Right lobe of liver (tissue), 6 donors: ENCODE measurements around the gene CDCA7L. TPM values are rescaled to one million over a fixed set of nuclear protein-coding genes. Genes with fewer than 3 reads are reported as not detected.
"Not testable (repeated sequence)": the region's sequence is repeated elsewhere in the genome, so short reads cannot be mapped to it uniquely, and the experiment has no call there.

ENCODE experiments used
- ATAC-seq, 4 donors: fragments of 200-7000 bp; cut with Tn5 transposase; one replicate each; pipeline ENCODE4 v1.9.1; 2020; ENCODE audit warnings: mild to moderate bottlenecking in 4 of 4, moderate library complexity in 4 of 4
- DNase-seq, 3 donors: peaks; one replicate each; pipeline ENCODE4 v3.0.0-alpha.2; 2020
- H3K27ac ChIP-seq, 3 donors: fragments of 200-600 bp; one replicate each; pipeline ENCODE4 v1.8.0; 2022
- H3K27me3 ChIP-seq, 2 donors: fragments of 200-600 bp; one replicate each; pipeline ENCODE4 v1.8.0; 2022
- H3K36me3 ChIP-seq, 4 donors: fragments of 200-600 bp; sonication (generic) in 1 of 4; one replicate each; pipeline versions ENCODE4 v1.5.1 to v1.8.0; 2017 to 2022; ENCODE audit warnings: control low read depth in 1 of 4
- H3K4me1 ChIP-seq, 4 donors: fragments of 200-600 bp; sonication (generic) in 1 of 4; one replicate each; pipeline versions ENCODE4 v1.5.1 to v1.8.0; 2017 to 2022; ENCODE audit warnings: control low read depth in 1 of 4
- H3K4me3 ChIP-seq, 3 donors: fragments of 200-600 bp; one replicate each; pipeline ENCODE4 v1.8.0; 2022
- H3K9me3 ChIP-seq, 4 donors: fragments of 200-600 bp; sonication (generic) in 1 of 4; one replicate each; pipeline versions ENCODE4 v1.5.1 to v1.8.0; 2017 to 2022; ENCODE audit warnings: control low read depth in 1 of 4
- POLR2A ChIP-seq: fragments of 450-650 bp; IDR thresholded peaks from one replicate; pipeline ENCODE4 v1.6.1; 2017; ENCODE audit warnings: antibody characterized with exemption, mild to moderate bottlenecking
- WGBS: methylation state at CpG from one replicate; pipeline ENCODE4 v1.1.6; 2018; ENCODE audit warnings: low coverage, low lambda C conversion rate; ENCODE audit not compliant: insufficient coverage; ENCODE audit errors: missing lambda C conversion rate; 5-methylcytosine and 5-hydroxymethylcytosine counted together
- intact Hi-C, 2 donors: fragments of 100-400 bp; cut with DNase I; formaldehyde crosslinking; loops; one replicate each; pipeline versions ENCODE4 v1.11.2 to v1.14.1; 2022
- total RNA-seq, 6 experiments: library from RNA; depleted of rRNA in 2 of 6; stranded (reverse); fragments of >200 nt in 2 of 6; fragmentation: NEBNext Ultra II Directional in 3 of 6; extraction: Animal tissue kit (Norgen Biotek cat#: 25700) in 3 of 6; gene quantifications; one replicate each; pipeline versions ENCODE4 v1.1.0 to v1.2.4, GENCODE V29; 2016 to 2023
- TF ChIP-seq, protein P1 (sequence below), 4 donors: fragments of 200-600 bp in 3 of 4; fragments of 450-650 bp in 1 of 4; IDR thresholded peaks; one replicate each; pipeline versions ENCODE4 v1.5.1 to v1.8.0; 2016 to 2022; ENCODE audit warnings: antibody characterized with exemption in 4 of 4, mild to moderate bottlenecking in 2 of 4
- donor health status: DM: no; HTN: yes; CAD: no.
- donor health status: DM: no; HTN: no; CAD: no.
- donor health status: DM: no; HTN: no; CAD: no.
- donor health status: DM: no; HTN: yes; CAD: no.
- donor health status: DM: no; HTN: yes; CAD: no.

The CDCA7L gene
- total RNA-seq, 6 experiments from 2014 or later = 3.3 to 6.0 (median 4.3) TPM

DNA sequence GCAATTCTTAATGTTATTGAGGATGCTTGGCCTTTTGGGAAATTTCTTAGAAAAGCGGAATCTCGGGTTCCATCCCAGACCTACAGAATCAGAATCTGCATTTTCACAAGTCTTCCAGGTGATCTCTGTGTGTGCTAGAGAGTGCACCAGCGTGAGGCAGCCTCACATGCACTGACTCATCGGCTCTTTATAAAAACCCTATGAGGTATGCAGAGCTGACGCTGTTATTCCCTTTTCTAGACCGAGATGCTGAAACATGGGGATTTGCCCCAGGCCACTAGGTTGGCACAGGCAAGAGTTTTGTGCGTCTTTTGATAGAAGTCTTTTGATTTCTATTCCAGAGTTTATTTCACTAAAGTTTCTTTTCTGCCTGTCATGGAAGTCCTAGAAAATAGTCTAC, 61.2 kb downstream of the CDCA7L start:
- Histone ChIP-seq H3K4me1 (no peaks in the 10 kb centered on the region), H3K4me3 (no peak overlapping the region), H3K27ac (no peak overlapping the region), H3K9me3 (no peaks in the 10 kb centered on the region), H3K36me3 (no peaks in the 10 kb centered on the region), H3K27me3 (no peaks in the 10 kb centered on the region)
- intact Hi-C loops = no loop called here
- no peak for DNase-seq
- TF ChIP-seq, protein P1, sequence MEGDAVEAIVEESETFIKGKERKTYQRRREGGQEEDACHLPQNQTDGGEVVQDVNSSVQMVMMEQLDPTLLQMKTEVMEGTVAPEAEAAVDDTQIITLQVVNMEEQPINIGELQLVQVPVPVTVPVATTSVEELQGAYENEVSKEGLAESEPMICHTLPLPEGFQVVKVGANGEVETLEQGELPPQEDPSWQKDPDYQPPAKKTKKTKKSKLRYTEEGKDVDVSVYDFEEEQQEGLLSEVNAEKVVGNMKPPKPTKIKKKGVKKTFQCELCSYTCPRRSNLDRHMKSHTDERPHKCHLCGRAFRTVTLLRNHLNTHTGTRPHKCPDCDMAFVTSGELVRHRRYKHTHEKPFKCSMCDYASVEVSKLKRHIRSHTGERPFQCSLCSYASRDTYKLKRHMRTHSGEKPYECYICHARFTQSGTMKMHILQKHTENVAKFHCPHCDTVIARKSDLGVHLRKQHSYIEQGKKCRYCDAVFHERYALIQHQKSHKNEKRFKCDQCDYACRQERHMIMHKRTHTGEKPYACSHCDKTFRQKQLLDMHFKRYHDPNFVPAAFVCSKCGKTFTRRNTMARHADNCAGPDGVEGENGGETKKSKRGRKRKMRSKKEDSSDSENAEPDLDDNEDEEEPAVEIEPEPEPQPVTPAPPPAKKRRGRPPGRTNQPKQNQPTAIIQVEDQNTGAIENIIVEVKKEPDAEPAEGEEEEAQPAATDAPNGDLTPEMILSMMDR (IDR thresholded peaks at IDR 0.05) = no peak
- TF ChIP-seq POLR2A = no peak
- no peak for ATAC-seq
- 89% methylated on average over 6 of the region's 7 CpGs for WGBS

DNA sequence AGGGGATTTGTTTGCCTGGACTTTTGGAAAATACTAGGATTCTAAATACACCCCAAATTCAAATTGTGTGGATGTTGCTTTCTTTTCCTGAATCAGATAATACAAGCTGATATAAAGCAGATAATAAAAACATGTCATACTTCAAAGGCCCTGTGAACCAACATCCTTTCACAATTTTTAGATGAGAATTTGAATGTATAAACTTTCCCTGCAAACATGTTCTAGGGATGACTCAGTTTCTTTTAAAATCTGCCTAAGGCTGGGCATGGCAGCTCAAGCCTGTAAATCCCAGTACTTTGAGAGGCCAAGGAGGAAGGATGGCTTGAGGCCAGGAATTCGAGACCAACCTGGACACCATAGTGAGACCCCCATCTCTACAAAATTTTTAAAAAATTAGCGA, 62.2 kb downstream of the CDCA7L start:
- H3K36me3 ChIP-seq, intact Hi-C loops, ATAC-seq, H3K9me3 ChIP-seq, H3K4me3 ChIP-seq, H3K27me3 ChIP-seq, H3K4me1 ChIP-seq, H3K27ac ChIP-seq, DNase-seq: not testable (repeated sequence)
- 88% methylated on average over 1 of the region's 2 CpGs for WGBS

DNA sequence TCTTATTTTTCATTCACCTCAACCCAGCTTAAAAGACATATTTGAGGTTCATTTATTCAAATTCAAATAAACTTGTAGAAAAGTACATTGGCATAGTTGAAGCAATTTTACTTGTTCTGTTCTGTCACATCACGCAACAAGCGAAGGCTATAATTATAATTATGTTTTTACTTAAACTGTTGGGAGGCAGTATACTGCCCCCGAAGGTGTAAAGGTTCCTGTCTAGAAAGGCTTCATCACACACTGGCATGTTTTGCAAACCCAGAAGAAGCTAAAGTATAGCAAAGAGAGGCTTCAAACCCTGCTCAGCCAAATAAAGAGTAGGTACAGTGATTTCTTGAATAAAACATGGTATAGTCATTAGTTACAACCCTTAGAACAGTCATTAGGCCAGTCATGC, 62.6 kb downstream of the CDCA7L start:
- no peaks in the 10 kb centered on the region for H3K36me3 ChIP-seq
- no peak overlapping the region for H3K27ac ChIP-seq
- no peak for ATAC-seq
- no peaks in the 10 kb centered on the region for H3K27me3 ChIP-seq
- DNase-seq = no peak
- no peak overlapping the region for H3K4me3 ChIP-seq
- TF ChIP-seq, protein P1 (IDR thresholded peaks at IDR 0.05) = no peak
- TF ChIP-seq POLR2A = no peak
- intact Hi-C loops = no loop called here
- no peaks in the 10 kb centered on the region for H3K4me1 ChIP-seq
- 91% methylated on average over 3 of the region's 3 CpGs for WGBS
- H3K9me3 ChIP-seq = no peaks in the 10 kb centered on the region

DNA sequence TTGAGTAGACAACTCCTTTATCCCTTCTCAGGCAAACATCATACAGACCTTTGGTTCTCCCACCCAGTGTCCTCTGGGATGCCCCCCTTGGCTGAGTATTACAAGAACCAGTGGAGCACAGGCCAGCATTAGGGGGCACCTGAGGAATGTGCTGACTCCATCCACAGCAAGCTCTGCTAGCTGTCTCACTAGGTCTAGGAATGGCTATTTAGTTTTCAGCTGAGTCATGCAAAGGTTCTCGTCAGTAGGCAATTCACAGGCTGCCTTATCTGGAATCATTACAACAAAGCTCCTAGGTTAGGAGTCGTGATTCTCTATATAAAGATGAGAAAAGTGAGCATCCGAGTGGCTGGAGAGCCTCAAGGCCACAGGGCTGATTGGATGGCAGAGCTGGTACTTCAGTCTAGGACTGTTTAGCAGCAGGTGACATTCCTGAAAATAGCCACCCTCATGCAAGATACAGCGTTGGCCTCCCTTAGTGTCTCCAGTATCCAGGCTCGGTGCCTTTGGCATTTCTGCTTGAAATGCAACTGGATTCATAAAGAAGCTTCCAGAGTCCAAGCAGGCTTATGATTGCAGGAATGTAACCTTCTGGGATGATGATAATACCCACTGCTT, 75.8 kb downstream of the CDCA7L start:
- DNase-seq (no peak), ATAC-seq (no peak)
- Histone ChIP-seq H3K27me3 (no peaks in the 10 kb centered on the region), H3K27ac (no peak overlapping the region), H3K4me3 (no peak overlapping the region), H3K9me3 (no peaks in the 10 kb centered on the region), H3K4me1 (no peaks in the 10 kb centered on the region), H3K36me3 (no peaks in the 10 kb centered on the region)
- 52% methylated on average over 5 of the region's 5 CpGs for WGBS
- intact Hi-C loops = no loop called here
- no peak for TF ChIP-seq POLR2A
- TF ChIP-seq, protein P1 (IDR thresholded peaks at IDR 0.05) = no peak

DNA sequence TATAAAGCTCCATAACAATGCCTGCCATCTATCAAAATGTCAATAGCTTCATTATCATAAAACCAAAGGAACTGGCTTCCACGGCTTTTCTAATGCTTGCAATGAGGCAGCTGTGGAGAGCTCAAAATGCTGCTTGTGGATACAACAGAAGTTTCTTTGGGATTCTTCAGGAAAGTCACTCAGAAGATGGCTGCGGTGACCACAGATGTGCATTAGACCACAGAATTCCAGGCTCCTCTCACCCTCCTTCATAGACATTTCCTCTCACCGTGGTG, 77.2 kb downstream of the CDCA7L start:
- Histone ChIP-seq H3K9me3 (no peaks in the 10 kb centered on the region), H3K27me3 (no peaks in the 10 kb centered on the region), H3K4me1 (no peaks in the 10 kb centered on the region), H3K27ac (no peak overlapping the region), H3K4me3 (no peak overlapping the region), H3K36me3 (no peaks in the 10 kb centered on the region)
- 66% methylated on average over 3 of the region's 3 CpGs for WGBS
- TF ChIP-seq POLR2A = no peak
- TF ChIP-seq, protein P1 (IDR thresholded peaks at IDR 0.05) = no peak
- ATAC-seq (no peak), DNase-seq (no peak)
- intact Hi-C loops = no loop called here
